H1 (cell line): ENCODE data around the gene TERB1. TPM values are rescaled to one million over a fixed set of nuclear protein-coding genes. Genes with fewer than 3 reads are reported as not detected.

Experiments used
- POU5F1 ChIP-seq: IDR thresholded peaks from 2 replicates; pipeline ENCODE4 v1.6.1; 2011; ENCODE audit warnings: low read depth, mild to moderate bottlenecking, low read length, moderate library complexity
- RXRA ChIP-seq: IDR thresholded peaks from 2 replicates; pipeline ENCODE4 v1.6.1; 2011; ENCODE audit warnings: low read depth, mild to moderate bottlenecking, low read length, moderate library complexity; ENCODE audit not compliant: insufficient read depth
- polyA plus RNA-seq, 7 experiments: library from polyadenylated mRNA; depleted of rRNA in 3 of 7; stranded (reverse) in 5 of 7; unstranded in 2 of 7; fragments of >200 nt in 5 of 7; fragments of 200-250 nt in 2 of 7; gene quantifications; 1 replicate in 5 of 7; 2 replicates in 1 of 7; 4 replicates in 1 of 7; pipeline versions ENCODE4 v1.2.1 to v1.2.3, GENCODE V29; 2011 to 2013; ENCODE audit warnings: missing spikeins in 2 of 7, mixed read lengths in 2 of 7
- total RNA-seq: library from RNA; stranded (reverse); fragmentation: NEBNext Ultra II Directional; extraction: Animal tissue kit (Norgen Biotek cat#: 25700); gene quantifications from 2 replicates; pipeline ENCODE4 v1.2.1, GENCODE V29; 2021

The TERB1 gene
- total and polyA plus RNA-seq, 2 of the 8 experiments (the other 6 are each of a cell fraction or from before 2014, with no cell fraction given) = not detected

GRCh38 chr16:66830422-66831404 is 29.3 kb upstream of the TERB1 start, which contains the start of gene NAE1 (continued):
- TF ChIP-seq POU5F1 (no peak), RXRA (no peak)
- TF ChIP-seq, all 59 proteins: peak for 22
